ENCODE results near the gene CNKSR3.

Gene CNKSR3

GRCh38 chr6:154512201-154512600 is 1.7 kb upstream of the CNKSR3 start:
- Histone ChIP-seq H3K4me2 (ENCODE audit: low read length) (no peak overlapping the region), H3K27ac (ENCODE audit: low read length) (no peak overlapping the region), H3K36me3 (replicated peaks; ENCODE audit: low read depth, low read length) (no peaks in the 10 kb centered on the region), H3K27me3 (ENCODE audit: low read depth, low read length) (no peaks in the 10 kb centered on the region), H3K9me3 (ENCODE audit: insufficient read depth, low read length) (no peaks in the 10 kb centered on the region), H4K20me1 (ENCODE audit: insufficient read depth, low read length) (no peaks in the 10 kb centered on the region), H2AFZ (ENCODE audit: low read depth, low read length) (no peak overlapping the region), H3K4me1 (ENCODE audit: low read length) (no peaks in the 10 kb centered on the region), H3K9ac (ENCODE audit: low read length) (no peak overlapping the region), H3K4me3 (ENCODE audit: low read length) (no peak overlapping the region), H3K79me2 (ENCODE audit: low read length) (no peaks in the 10 kb centered on the region)
- TF ChIP-seq EZH2phosphoT487 (IDR thresholded peaks at IDR 0.05; ENCODE audit: low read depth): no peak
- TF ChIP-seq CTCF (IDR thresholded peaks at IDR 0.05; ENCODE audit: low read depth, low read length): no peak

- Histone ChIP-seq H3K27me3 (ENCODE audit: low read depth, low read length) (no peaks in the 10 kb centered on the region), H3K36me3 (replicated peaks; ENCODE audit: low read depth, low read length) (no peaks in the 10 kb centered on the region), H3K9me3 (ENCODE audit: insufficient read depth, low read length) (no peaks in the 10 kb centered on the region), H3K27ac (ENCODE audit: low read length) (no peak overlapping the region), H3K4me3 (ENCODE audit: low read length) (no peak overlapping the region), H2AFZ (ENCODE audit: low read depth, low read length) (no peak overlapping the region), H3K79me2 (ENCODE audit: low read length) (no peaks in the 10 kb centered on the region), H4K20me1 (ENCODE audit: insufficient read depth, low read length) (no peaks in the 10 kb centered on the region), H3K4me2 (ENCODE audit: low read length) (no peak overlapping the region), H3K4me1 (ENCODE audit: low read length) (no peaks in the 10 kb centered on the region), H3K9ac (ENCODE audit: low read length) (no peak overlapping the region)
- TF ChIP-seq EZH2phosphoT487 (IDR thresholded peaks at IDR 0.05; ENCODE audit: low read depth) (no peak), CTCF (IDR thresholded peaks at IDR 0.05; ENCODE audit: low read depth, low read length) (no peak)
Observed at GRCh38 chr6:154511791-154512190, 1.3 kb upstream of the CNKSR3 start.

GRCh38 chr6:154509421-154510143 is 903 bp downstream of the CNKSR3 start:
- no peak overlapping the region for H2AFZ ChIP-seq (ENCODE audit: low read depth, low read length)
- no peaks in the 10 kb centered on the region for H3K9me3 ChIP-seq (ENCODE audit: insufficient read depth, low read length)
- no peak for TF ChIP-seq CTCF (IDR thresholded peaks at IDR 0.05; ENCODE audit: low read depth, low read length)
- TF ChIP-seq EZH2phosphoT487 (IDR thresholded peaks at IDR 0.05; ENCODE audit: low read depth): no peak
- no peaks in the 10 kb centered on the region for H4K20me1 ChIP-seq (ENCODE audit: insufficient read depth, low read length)
- no peaks in the 10 kb centered on the region for H3K27me3 ChIP-seq (ENCODE audit: low read depth, low read length)
- no peaks in the 10 kb centered on the region for H3K36me3 ChIP-seq (replicated peaks; ENCODE audit: low read depth, low read length)
- H3K4me1 ChIP-seq (ENCODE audit: low read length): no peaks in the 10 kb centered on the region
- no peak overlapping the region for H3K4me2 ChIP-seq (ENCODE audit: low read length)
- no peak overlapping the region for H3K9ac ChIP-seq (ENCODE audit: low read length)
- H3K79me2 ChIP-seq (ENCODE audit: low read length): no peaks in the 10 kb centered on the region
- H3K27ac ChIP-seq (ENCODE audit: low read length): no peak overlapping the region
- no peak overlapping the region for H3K4me3 ChIP-seq (ENCODE audit: low read length)

- no peaks in the 10 kb centered on the region for H3K79me2 ChIP-seq (ENCODE audit: low read length)
- H3K36me3 ChIP-seq (replicated peaks; ENCODE audit: low read depth, low read length): no peaks in the 10 kb centered on the region
- H3K9me3 ChIP-seq (ENCODE audit: insufficient read depth, low read length): no peaks in the 10 kb centered on the region
- no peaks in the 10 kb centered on the region for H3K4me1 ChIP-seq (ENCODE audit: low read length)
- H3K27me3 ChIP-seq (ENCODE audit: low read depth, low read length): no peaks in the 10 kb centered on the region
- no peak overlapping the region for H2AFZ ChIP-seq (ENCODE audit: low read depth, low read length)
- no peak overlapping the region for H3K27ac ChIP-seq (ENCODE audit: low read length)
- no peaks in the 10 kb centered on the region for H4K20me1 ChIP-seq (ENCODE audit: insufficient read depth, low read length)
- TF ChIP-seq CTCF (IDR thresholded peaks at IDR 0.05; ENCODE audit: low read depth, low read length) (no peak), EZH2phosphoT487 (IDR thresholded peaks at IDR 0.05; ENCODE audit: low read depth) (no peak)
- no peak overlapping the region for H3K4me3 ChIP-seq (ENCODE audit: low read length)
- no peak overlapping the region for H3K9ac ChIP-seq (ENCODE audit: low read length)
- no peak overlapping the region for H3K4me2 ChIP-seq (ENCODE audit: low read length)
Observed at GRCh38 chr6:154508573-154509375, 1.7 kb downstream of the CNKSR3 start.

Data from OCI-LY3 (cell line).